Fibroblast of skin of right biceps (primary cell): Measurements from ENCODE around the gene SIX1.

Experiments used
- DNase-seq: peaks from one replicate; pipeline ENCODE4 v3.0.0-alpha.2; 2013

SIX1 gene

DNA sequence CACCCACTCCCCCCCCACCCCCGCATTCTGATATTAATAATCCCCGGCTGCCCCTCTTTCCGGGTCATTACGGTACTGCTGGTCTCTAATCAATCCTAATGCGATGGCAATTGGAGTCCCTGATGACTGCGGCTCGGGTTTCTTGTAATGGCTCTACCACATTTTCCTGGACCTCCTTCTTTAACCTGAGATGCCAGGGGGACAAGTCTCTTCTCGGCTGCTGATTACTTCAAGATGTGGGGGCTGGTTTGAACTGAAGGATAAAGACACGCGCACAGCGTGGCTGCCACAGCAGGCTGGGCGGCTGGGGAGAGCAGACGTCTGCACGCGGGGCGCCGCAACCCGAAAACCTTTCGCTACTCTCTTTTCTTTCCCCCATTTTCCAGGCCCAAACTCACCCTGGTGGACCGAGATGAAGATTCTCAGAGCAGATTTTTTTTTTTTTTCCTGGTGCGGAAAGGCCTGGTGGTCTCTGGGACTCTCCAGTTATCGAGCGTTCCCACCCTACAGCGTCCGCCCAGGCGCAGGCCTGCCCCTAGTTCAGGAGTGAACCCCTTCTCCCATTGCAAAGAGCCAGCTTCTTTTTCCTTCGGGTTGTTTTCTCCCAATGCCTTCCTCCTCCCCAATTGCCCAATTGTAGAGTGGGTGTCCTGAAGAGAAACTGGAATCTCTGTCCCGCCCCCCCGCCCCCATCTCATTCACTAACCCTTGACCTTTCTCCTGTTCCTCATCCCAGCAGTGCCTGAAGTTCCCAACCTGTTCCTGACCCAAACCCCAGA is 6.0 kb upstream of the SIX1 start:
- peak; percentile 81 for DNase-seq

DNA sequence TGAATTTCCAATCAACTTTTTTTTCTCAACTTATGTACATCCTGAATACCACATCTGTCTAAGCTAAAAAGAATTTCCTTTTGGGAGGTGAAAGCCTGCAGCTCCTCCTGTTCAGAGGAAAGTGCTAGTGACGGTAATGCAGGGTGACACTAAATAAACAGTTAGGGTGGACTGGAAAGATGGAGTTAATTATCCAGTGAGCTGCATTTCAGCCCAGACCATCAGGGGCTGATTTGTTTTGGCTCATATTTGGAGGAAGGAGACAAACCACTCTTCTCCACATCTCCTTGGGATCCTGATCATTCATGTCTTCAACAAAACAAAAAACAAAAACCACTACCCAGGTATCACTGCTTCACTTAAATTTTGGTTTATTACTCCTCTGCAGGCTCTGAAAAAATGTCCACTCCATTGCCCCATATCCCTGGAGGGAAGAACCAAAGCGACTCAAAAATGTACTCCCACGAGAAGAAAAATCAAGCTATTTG is 5.1 kb upstream of the SIX1 start:
- DNase-seq, result peak; percentile 91

DNA sequence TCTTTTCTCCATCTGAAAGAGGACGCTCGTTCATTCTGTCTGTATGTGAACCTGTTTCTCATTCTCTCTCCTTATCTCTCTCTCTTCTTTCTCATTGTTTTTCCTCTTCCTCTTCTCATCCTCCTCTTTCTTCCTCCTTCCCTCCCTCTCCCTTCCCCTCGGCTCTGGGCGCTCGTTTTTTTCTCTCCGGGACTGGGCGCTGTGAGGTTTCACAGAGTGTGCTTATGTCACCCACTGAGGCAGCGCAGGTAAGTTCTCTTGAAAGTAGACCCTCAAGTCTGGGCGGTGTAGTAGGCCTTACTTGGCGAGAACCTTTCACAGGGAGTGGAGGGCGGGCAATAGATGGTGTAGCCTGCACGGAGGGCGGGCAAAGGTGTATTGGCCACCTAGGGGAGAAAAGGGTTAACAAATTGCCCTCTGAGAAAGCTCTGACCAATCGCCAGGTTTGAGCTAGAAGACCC is 4.5 kb upstream of the SIX1 start:
- DNase-seq, result no peak

DNA sequence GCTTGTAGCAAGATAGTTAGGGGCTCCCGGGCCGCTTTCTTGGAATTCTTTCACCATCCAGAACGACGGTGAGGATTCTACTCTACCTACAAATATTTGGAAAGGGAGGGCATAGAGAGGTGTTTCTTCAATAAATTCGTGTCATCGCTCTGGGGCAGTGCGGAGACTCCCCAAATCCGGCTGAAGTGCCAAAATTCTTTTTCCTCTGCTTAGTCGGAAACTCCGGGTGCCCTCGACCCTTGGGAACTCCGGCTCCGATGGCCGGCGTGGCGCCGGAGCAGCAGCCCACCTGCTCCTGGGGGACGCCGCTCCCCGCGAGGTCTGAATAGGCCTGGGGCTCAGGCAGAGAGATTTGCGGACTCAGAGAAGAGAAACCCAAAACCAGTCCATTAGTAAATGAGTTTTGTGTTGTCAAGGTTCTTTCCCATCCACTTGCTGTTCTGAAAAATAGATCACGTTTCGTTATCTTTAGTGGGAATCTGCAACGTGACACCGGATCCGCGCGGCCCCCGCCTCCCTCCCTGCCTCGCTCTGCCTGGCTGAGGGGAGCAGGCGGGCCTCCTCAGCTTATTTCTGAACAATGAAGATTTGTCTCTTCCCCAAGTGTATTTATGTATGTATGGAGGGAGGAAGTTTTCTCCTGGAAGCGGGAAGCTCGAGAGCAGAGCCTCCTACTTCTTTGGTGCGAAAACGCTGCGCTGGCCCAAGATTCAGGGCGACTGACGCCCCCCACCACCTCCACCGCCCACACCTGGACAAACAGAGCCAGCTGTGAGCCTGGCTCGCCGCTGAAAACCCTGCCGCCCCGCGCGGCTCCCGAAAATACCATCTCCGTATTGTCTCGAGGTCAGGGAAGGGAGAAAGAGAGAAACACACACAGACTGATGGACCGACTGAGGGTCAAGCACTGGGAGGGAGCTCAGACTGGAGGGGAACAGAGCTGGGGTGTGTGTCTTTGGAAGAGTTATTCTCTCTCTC is 3.7 kb upstream of the SIX1 start:
- no peak for DNase-seq

DNA sequence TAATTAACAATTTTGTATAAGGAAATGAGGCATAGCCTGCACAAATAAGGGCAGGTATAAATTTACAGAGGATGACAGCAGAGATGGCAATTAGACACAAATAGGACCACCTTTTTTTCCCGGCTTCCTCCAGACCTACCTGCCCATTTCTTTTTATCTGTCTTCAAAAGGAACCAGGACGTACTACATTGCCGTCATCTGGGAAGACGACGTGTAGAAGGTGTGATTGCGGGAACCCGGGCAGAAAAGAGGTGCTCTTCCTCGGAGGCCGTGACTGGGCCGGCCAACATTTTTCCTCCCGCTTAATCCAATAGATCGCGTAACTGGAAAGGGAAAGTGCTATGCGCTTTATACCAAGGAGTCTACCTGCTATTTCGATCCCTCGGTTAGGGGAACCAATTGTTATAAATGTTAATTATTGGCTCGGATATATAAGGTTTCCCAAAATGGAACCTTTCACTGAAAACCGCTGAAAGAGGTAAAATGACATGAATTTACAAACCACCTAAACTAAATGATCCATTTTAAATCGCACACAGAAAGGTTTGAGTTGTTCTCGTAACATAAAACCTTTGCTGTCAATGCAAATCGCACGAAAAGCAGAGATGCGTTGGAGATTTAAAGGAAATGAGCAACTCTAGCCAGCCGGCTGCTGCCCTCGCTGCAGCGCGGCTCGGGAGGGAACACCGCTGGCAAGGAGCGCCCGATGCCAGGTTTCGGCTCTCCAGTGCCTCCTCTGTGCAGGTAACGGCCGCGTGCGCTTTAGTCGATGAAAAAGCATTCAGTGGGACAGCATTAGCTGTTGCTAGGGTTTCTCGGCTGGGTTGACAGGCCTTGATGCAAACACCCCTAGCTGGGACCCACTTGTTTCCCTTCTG is 2.8 kb upstream of the SIX1 start:
- peak; percentile 28 for DNase-seq

DNA sequence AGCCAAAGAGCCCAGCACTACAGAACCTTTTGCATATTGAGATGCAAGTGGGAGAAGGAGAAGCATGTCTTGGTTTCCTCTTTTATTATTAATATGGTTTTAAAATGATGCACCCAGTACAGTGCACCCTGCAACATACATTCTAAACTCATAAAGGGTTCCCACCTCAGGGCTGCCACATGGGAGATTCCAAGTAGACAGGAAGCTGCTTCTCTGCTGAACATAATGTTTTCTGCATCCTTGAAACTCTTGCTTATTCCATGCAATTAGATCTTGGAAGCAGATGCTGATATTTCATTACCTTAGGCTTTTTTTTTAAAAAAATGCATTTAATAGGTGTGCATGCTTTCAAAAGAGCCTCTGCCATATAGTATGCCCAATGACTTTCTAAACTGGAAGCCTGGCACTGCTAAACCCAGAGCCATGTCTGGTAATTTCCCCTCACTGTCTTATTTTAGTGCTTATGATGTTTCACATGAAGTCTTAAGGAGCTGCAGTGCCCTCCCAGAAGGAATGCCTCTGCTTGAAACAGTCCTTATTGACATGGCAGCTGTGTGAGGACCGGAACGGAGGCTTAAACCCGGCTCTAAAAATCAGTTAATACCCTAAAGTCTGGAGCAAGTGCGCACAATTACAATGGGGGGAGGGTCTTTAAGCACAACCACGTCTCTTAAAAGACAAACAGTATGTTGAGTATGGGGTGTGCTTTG is 2.0 kb upstream of the SIX1 start:
- no peak for DNase-seq

DNA sequence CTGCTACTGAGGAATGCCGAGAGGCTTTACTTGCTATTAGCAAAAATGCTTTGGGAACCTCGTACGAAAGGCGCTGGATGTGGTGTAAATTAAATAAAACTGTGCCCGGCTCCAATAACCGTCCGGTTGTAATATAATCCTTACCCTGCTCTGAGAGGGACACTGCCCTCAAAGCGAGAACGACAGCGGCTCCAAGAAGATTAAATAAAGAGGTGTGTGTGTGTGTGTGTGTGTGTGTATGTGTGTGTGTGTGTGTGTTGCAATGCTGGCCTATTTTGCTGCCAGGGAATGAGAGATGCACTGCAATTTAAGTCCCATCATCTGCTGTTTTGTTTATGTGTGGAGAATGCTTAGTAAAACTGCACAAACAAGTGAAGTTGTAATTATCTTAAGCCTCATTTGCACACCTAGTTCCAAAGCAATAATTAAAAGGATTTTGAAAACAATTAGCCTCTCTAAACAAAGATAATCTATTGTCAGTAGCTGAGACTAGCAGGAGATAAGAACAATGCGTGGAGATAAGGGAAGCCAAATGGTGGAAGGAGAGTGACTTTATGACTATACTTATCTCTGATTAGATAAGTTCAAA is 1.2 kb upstream of the SIX1 start:
- DNase-seq, result peak; percentile 13

DNA sequence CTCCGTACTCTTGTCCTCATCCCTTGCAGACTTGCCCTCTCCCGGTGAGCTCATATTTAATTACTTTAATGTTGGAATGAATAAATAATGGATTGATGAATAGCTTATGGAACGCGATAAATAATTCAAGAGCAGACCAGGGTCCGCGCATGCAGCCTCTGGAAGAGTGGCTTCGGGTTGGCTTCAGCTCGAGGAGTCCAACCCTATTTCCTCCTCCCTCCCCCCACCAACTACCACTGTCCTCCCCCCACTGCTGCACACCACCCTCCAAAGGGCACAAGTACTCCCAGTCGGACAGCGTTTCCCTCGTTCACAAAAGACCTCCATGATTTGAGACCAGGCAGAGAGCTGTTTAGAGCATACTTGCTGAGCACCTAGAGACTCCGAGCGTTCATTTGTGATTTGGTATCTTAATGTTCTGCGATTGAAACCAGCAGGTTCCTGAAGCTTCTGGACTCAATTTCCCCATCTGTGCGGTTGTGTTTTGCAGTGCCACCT is 647 bp upstream of the SIX1 start:
- peak; percentile 45 for DNase-seq

DNA sequence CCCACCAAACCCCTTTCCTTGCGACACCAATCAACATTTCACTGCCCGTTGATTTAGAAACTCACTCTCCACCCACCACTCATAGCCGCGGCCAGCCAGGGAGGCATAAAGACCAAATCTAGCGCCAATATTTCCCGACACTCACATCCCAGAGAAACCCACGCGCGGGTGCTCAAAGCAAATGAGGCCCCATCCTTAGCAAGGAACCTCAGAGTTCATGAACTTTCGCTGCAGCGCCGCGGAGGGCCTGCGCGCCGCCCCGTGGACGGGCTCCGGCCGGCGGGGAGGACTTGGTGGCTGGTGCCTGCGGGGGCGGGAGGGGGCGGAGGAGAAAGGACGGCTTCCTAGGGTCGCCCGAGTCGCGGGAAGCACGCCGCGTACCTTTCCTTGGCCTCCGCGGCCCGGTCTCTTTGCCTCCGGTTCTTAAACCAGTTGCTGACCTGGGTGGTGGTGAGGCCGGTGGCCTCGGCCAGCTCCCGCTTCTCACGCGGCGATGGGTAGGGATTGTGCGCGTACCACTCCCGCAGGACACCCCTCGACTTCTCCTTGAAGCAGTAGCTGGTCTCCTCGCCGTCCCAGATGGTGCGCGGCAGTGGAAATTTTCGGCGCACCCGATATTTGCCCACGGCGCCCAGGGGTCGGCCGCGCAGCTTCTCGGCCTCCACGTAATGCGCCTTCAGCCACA is 886 bp downstream of the SIX1 start:
- peak; percentile 40 for DNase-seq

DNA sequence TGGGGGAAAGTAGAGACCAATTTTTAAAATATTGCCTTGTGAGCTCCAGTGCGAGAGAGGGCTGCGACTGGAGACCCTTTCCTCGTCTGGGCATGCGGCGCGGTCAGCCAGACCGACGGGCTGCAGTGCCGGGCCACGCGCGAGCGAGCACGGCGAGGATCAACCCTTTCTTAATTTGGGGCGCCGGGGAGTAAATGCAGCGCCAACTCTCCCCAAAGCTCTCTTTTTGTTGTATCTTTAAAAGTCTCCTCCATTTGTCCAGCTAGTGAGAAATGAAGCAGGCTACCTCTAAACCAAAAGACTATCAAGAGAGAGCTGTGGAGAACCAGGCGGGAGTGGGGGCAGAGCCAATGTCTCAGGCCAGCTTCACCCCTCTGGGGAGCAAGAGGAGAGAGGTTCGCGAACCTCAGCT is 1.4 kb downstream of the SIX1 start:
- DNase-seq, result no peak

DNA sequence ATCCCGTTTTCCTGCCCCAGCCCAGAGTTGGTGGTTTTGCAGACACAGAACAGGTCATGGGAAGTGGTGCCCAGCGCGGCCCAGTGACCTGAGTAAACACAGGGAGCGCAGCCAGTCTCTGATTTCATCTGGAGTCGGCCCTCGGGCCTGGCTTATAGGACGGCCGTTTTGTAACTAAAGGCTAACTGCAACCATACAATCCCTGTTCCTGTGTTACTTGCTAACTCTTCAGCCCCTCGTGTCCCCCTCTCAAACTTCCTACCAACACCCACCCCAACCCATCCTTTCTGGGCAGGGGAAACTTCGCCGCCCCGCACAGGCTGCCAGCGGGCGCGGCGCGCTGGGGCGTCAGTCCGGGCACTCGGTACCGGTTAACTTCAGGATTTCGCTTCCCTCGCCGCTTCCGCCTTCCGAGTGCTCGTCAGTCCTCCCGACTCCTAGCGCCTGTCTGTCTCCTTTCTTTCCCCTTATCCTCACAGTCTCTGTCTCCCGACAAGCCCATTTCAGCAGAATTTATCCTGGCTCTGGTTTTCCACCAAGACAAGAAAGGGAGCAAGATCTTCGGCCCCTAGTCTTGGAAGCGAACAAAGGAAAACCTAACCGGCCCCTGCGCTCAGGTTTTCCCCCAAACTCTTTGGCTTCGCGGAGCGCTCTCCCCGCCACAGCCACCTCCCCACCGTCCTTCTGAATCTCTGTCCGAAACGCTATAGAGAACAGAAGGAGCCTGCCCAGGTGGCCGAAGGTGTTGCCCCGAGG is 2.0 kb downstream of the SIX1 start:
- DNase-seq, result peak; percentile 70

DNA sequence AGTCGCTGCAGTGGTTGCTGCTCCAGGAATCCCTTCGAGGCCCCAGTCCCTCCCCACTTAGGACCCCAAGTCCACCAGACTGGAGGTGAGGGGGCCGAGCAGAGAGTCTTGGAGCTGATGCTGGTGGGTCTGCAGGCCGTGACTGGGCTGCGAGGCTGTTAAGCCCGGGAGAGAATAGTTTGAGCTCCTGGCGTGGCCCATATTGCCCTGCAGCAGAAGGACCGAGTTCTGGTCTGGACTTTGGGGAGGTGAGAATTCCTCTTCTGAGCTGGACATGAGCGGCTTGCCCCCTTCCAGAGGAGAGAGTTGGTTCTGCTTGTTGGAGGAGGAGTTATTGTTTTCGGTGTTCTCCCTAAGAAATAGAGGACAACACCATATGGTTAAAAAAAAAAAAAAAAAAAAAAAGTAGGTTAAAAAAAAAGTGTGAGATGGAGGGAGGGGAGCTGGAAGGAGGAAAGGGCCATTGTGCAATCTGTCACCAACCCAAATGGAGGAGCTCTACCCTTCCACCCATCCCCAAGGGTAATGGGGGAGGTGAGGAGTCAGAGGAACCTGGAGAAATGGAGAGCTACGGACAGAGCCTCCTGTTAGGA is 3.0 kb downstream of the SIX1 start:
- peak; percentile 61 for DNase-seq

DNA sequence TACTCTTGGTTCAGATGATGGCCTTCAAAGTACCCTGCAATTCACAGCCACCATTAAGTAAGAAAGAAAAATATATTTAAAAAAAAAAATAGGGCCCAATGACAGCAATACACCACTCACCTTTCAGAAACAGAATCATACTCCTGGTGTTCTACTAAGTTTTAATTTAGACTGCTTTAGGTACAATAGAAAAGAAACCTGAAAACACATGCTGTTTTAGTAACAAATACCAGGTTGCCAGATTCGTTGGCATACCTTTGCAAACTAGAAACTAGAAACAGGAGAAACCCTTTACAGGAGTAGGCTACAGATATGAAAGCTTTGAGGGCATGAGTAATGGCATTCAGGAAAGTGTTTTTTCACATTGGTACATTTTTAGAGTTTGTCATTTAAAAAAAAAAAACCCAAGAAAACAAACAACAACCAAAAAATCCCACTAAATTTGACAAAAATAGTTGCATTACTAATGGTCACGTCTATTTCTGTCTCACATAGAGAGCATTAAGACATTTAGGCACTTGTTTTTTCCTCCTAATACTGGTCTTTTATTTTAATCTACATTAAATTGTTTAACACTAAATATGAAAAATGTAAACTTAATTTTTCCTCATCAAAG is 4.0 kb downstream of the SIX1 start:
- no peak for DNase-seq

DNA sequence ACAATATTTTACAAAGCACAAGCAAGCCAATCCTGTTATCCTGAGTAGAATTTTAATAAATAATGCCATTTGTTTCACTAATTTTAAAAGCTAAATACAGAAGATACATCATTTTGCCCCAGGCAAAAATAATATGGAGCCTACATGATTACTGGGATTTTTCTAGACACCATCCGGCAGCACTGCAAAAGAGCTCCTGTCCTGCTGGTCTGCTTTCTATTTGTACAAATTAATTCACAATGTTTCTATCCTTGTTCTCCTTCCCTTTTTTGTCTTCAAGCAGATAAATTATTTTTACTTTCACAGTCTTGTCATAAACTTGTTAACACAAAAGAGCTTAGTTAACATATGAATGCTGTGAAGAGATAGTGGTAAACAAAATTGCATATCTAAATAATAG is 4.6 kb downstream of the SIX1 start:
- no peak for DNase-seq

DNA sequence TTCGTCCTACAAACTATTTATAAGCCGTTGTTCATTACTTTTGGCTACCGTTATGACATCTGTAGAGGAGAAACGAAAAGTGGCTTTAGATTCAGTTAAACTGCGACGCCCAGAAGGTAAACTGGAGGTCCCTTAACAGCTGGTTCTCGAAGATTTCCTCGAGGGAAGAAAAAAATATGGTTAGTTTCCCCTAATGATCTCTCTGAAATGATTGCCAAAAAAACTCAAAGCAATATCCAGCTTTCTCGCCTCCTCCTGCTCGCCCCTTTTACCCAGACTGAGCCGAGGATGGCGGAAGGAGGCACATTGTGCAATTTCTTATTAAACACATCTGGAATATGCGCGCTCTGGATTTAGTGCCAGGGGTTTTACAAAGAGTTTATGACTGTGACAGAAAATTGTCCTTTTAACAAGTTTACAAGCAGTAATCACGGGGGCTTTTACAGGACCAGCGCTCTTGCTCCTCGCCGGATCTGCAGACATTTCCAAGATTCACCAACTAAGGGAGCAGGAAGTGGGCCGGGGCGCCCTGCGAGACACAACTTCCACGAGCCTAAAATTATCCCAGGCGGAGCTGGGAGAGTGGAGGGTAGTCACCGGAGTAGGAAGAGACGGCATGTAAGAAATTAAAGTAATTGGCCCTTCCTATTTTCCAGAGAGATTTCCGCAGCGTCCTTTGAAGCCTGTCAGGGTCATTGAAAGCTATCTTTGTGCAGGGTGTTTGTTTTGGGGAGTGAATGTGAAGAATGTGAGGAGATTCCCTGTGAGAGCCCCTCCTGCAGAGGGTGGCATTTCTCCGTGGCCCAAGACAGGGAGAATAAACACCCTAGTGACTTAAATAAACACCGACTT is 5.6 kb downstream of the SIX1 start:
- DNase-seq, result peak; percentile 44

DNA sequence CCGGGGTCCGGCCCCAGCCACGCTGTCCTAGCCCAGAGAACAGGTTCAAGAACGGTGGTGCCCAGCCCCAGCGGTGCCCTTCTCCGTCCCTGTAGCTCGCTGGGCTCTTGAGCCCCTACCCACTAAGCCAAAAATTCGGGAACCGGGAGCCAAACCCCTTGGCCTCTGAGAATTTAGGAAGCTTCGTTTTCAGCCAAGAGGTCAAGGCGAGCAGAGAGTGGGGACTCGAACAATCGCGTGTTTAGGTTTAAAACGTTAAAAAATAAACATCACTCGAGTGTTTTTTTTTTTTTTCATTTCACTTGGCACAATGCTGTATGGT is 6.2 kb downstream of the SIX1 start:
- DNase-seq, result no peak

DNA sequence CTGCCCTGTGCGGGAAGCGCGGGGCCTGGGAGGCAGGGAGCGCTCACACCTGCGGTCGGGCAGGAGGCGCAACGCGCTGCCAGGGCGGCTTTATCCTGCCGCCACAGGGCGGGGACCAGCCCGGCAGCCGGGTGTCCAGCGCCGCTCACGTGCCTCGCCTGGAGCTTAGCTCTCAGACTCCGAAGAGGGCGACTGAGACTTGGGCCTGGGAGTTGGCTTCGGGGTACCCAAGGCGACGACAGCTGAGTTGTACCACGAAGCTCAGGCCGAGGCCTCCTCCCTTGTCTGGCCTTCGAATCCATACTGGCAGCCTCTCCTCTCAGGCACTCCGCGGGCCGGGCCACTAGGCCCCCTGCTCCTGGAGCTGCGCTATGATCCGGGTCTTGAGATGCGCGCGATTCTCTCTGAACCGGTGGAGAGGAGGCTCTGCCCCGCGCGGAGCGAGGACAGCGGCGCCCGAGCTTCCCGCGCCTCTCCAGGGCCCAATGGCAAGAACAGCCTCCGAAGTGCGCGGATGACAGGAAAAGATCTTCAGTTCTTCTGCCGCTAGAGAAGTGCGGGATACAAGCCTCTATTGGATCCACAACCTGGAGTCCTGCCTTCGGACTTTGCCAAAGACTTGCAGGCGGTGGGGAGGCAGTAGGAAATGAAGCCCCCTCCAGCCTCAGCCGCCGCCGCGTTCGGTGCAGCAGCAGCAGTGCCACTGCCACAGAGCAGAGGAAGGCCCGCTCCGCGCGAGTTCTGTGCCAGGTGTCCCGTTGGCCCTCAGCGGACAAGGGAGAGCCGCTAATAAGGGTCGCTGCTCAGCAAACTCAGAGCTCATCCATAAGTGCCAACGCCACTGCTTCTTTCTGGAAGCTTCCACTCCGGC is 6.8 kb downstream of the SIX1 start:
- peak; percentile 43 for DNase-seq
